Panc1 (cell line): ENCODE data around the gene LYZ. TPM values are rescaled to one million over a fixed set of nuclear protein-coding genes. Genes with fewer than 3 reads are reported as not detected.
"Not testable (repeated sequence)": the region's sequence is repeated elsewhere in the genome, so short reads cannot be mapped to it uniquely, and the experiment has no call there.

ENCODE experiments used
- ATAC-seq: fragments of 200-7000 bp; cut with Tn5 transposase; 2 replicates; pipeline ENCODE4 v1.9.1; 2020; ENCODE audit warnings: mild to moderate bottlenecking, moderate library complexity
- BruUV-seq: library from RNA; stranded (reverse); fragments of 400-500 nt; replicated peaks from 2 replicates; lab custom pipeline; 2021; lab: Mats Ljungman, UMichigan
- CTCF ChIA-PET: fragments of 300-600 bp; sonication (Branson Sonifier 250); formaldehyde crosslinking; loops from one replicate; lab custom pipeline; 2022; ENCODE audit warnings: antibody characterized with exemption; lab: Charles Lee
- POLR2A ChIA-PET: fragments of 300-600 bp; sonication (Branson Sonifier 250); formaldehyde crosslinking; loops from one replicate; lab custom pipeline; 2022; ENCODE audit warnings: antibody characterized with exemption; lab: Charles Lee
- DNase-seq: peaks from one replicate; pipeline ENCODE4 v3.0.0-alpha.2; 2010; ENCODE audit warnings: low read depth, low spot score
- H3K27ac ChIP-seq: 2 replicates; pipeline ENCODE4 v1.5.1; 2011; ENCODE audit warnings: mild to moderate bottlenecking, low read length, inconsistent platforms
- H3K27me3 ChIP-seq: fragments of 200-500 bp; sonication (Bioruptor generic); 2 replicates; pipeline ENCODE4 v1.6.0; 2014; ENCODE audit warnings: low read length, inconsistent platforms; ENCODE audit not compliant: control insufficient read depth, insufficient read depth
- H3K36me3 ChIP-seq: fragments of 200-500 bp; sonication (Bioruptor generic); 2 replicates; pipeline ENCODE4 v1.5.1; 2014; ENCODE audit warnings: inconsistent platforms, mild to moderate bottlenecking, low read length, moderate library complexity; ENCODE audit not compliant: control insufficient read depth, insufficient read depth
- H3K4me1 ChIP-seq: 2 replicates; pipeline ENCODE4 v1.5.1; 2011; ENCODE audit warnings: inconsistent platforms, mild to moderate bottlenecking, low read length, moderate library complexity; ENCODE audit not compliant: control insufficient read depth, insufficient read depth
- H3K4me3 ChIP-seq, 2 experiments: 2 replicates each; pipeline ENCODE4 v1.5.1; 2011 to 2012; ENCODE audit warnings: low read depth in 2 of 2, low read length in 2 of 2, mild to moderate bottlenecking in 2 of 2, inconsistent platforms in 1 of 2, moderate library complexity in 1 of 2
- H3K9me3 ChIP-seq: fragments of 200-500 bp; sonication (Bioruptor generic); 2 replicates; pipeline ENCODE4 v1.5.1; 2014; ENCODE audit warnings: low read depth, mild to moderate bottlenecking, inconsistent platforms, low read length, moderate library complexity; ENCODE audit not compliant: control insufficient read depth, insufficient read depth
- POLR2AphosphoS5 ChIP-seq: IDR thresholded peaks from 2 replicates; pipeline ENCODE4 v1.6.1; 2012; ENCODE audit warnings: mild to moderate bottlenecking, low read depth, low read length, moderate library complexity
- SIN3A ChIP-seq: IDR thresholded peaks from 2 replicates; pipeline ENCODE4 v1.6.1; 2012; ENCODE audit warnings: low read depth, mild to moderate bottlenecking, low read length, moderate library complexity, borderline replicate concordance; ENCODE audit not compliant: insufficient read depth
- TCF7L2 ChIP-seq: IDR thresholded peaks from 2 replicates; pipeline ENCODE4 v1.6.1; 2011; ENCODE audit warnings: mild to moderate bottlenecking, low read depth, low read length, inconsistent platforms
- in situ Hi-C: cut with HindIII; loops from 2 replicates; pipeline ENCODE4 v1.10.0; 2016; ENCODE audit warnings: low sequenced_read_pairs, low pct_unique_long_range_greater_than_20kb
- intact Hi-C: fragments of 100-400 bp; cut with micrococcal nuclease; formaldehyde crosslinking; loops from one replicate; pipeline ENCODE4 v1.10.0; 2022; ENCODE audit not compliant: unreplicated experiment
- total RNA-seq: library from RNA; stranded (reverse); gene quantifications from one replicate; pipeline ENCODE4 v1.2.1, GENCODE V29; 2021; ENCODE audit not compliant: unreplicated experiment
- TF ChIP-seq, protein P1 (sequence below), 2 experiments: IDR thresholded peaks; 2 replicates each; pipeline ENCODE4 v1.6.1; 2011 to 2012; ENCODE audit warnings: low read depth in 2 of 2, control low read depth in 1 of 2, low read length in 1 of 2, mild to moderate bottlenecking in 1 of 2, moderate library complexity in 1 of 2; ENCODE audit not compliant: insufficient read depth in 1 of 2
- TF ChIP-seq, protein P2 (sequence below): fragments of 450-650 bp; IDR thresholded peaks from 2 replicates; pipeline ENCODE4 v1.5.1; 2017; ENCODE audit warnings: mild to moderate bottlenecking

Gene LYZ
- total RNA-seq, 1 experiment from 2014 or later, result 1.1 TPM

DNA sequence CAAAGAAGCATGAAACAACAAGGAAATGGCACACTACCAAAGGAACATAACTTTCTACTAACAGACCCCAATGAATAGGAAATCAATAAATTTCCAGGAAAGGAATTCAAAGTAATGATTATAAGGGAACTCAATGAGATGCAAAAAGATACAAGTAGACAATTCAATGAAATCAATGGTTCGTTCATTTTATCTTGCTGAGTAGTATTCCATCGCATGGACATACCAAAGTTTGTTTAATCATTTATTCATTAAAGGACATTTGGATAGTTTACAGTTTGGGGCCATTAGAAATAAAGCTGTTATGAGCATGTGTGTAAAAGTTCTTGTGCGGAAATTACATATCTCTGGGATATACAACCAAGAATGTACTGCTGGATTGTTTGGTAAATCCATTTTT lies 35.0 kb upstream of the LYZ start:
- in situ Hi-C loops, result no loop called here
- intact Hi-C loops, result no loop called here
- Histone ChIP-seq H3K4me1 (no peaks in the 10 kb centered on the region), H3K4me3 (no peak overlapping the region), H3K27ac (no peak overlapping the region), H3K27me3 (no peaks in the 10 kb centered on the region), H3K36me3 (no peaks in the 10 kb centered on the region), H3K9me3 (no peaks in the 10 kb centered on the region)
- no peak for TF ChIP-seq TCF7L2
- TF ChIP-seq, protein P1, sequence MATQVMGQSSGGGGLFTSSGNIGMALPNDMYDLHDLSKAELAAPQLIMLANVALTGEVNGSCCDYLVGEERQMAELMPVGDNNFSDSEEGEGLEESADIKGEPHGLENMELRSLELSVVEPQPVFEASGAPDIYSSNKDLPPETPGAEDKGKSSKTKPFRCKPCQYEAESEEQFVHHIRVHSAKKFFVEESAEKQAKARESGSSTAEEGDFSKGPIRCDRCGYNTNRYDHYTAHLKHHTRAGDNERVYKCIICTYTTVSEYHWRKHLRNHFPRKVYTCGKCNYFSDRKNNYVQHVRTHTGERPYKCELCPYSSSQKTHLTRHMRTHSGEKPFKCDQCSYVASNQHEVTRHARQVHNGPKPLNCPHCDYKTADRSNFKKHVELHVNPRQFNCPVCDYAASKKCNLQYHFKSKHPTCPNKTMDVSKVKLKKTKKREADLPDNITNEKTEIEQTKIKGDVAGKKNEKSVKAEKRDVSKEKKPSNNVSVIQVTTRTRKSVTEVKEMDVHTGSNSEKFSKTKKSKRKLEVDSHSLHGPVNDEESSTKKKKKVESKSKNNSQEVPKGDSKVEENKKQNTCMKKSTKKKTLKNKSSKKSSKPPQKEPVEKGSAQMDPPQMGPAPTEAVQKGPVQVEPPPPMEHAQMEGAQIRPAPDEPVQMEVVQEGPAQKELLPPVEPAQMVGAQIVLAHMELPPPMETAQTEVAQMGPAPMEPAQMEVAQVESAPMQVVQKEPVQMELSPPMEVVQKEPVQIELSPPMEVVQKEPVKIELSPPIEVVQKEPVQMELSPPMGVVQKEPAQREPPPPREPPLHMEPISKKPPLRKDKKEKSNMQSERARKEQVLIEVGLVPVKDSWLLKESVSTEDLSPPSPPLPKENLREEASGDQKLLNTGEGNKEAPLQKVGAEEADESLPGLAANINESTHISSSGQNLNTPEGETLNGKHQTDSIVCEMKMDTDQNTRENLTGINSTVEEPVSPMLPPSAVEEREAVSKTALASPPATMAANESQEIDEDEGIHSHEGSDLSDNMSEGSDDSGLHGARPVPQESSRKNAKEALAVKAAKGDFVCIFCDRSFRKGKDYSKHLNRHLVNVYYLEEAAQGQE (IDR thresholded peaks at IDR 0.05; ENCODE audit: insufficient read depth in 1 of 2, low read depth in 2 of 2, low read length in 1 of 2), result no peak
- no peak for TF ChIP-seq POLR2AphosphoS5
- TF ChIP-seq SIN3A, result no peak
- no TSS peak for BruUV-seq
- CTCF ChIA-PET, result no interaction called here
- no peak for DNase-seq
- POLR2A ChIA-PET, result no interaction called here
- ATAC-seq, result no peak

DNA sequence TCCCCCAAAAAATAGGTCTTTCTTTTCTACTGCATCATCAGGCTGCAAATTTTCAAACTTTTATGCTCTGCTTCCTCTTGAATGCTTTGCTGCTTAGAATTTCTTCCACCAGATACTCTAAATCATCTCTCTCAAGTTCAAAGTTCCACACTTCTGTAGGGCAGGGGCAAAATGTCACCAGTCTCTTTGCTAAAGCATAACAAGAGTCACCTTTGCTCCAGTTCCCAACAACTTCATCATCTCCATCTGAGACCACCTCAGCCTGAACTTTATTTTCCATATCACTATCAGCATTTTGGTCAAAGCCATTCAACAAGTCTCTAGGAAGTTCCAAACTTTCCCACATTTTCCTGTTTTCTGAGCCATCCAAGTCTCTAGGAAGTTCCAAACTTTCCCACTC lies 31.4 kb upstream of the LYZ start:
- intact Hi-C loops, in situ Hi-C loops, ATAC-seq, DNase-seq, H3K27ac ChIP-seq, H3K9me3 ChIP-seq, H3K27me3 ChIP-seq, H3K4me3 ChIP-seq, POLR2A ChIA-PET, H3K4me1 ChIP-seq, CTCF ChIA-PET, BruUV-seq, H3K36me3 ChIP-seq: not testable (repeated sequence)

DNA sequence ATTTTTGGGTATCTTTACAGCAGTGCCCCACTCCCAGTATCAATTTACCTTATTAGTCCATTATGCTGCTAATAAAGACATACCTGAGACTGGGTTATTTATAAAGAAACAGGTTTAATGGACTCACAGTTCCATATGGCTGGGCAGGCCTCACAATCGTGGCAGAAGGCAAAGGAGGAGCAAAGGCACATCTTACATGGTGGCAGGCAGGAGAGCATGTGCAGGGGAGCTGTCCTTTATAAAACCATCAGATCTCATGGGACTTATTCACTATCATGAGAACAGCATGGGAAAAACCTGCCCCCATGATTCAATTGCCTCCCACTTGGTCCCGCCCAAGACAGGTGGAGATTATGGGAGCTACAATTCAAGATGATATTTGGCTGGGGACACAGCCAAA lies 30.9 kb upstream of the LYZ start:
- H3K27ac ChIP-seq, intact Hi-C loops, BruUV-seq, ATAC-seq, H3K4me1 ChIP-seq, in situ Hi-C loops, H3K27me3 ChIP-seq, H3K4me3 ChIP-seq, POLR2A ChIA-PET, CTCF ChIA-PET, DNase-seq, H3K9me3 ChIP-seq, H3K36me3 ChIP-seq: not testable (repeated sequence)

DNA sequence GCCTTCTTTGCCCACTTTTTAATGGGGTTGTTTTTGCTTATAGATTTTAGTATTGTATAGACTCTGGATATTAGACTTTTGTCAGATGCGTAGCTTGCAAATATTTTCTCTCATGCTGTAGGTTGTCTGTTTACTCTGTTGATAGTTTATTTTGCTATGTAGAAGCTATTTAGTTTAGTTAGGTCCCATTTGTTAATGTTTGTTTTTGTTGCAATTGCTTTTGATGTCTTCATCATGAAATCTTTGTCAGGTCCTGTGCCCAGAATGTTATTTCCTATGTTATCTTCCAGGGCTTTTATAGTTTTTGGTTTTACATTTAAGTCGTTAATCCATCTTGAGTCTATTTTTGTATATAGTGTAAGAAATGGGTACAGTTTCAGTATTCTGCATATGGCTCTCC lies 30.0 kb upstream of the LYZ start:
- ATAC-seq, result no peak
- no peak for DNase-seq
- CTCF ChIA-PET, result no interaction called here
- Histone ChIP-seq H3K27ac (no peak overlapping the region), H3K4me3 (no peak overlapping the region), H3K27me3 (peaks cover 7% of the 10 kb centered on the region), H3K9me3 (no peaks in the 10 kb centered on the region), H3K36me3 (no peaks in the 10 kb centered on the region), H3K4me1 (no peaks in the 10 kb centered on the region)
- in situ Hi-C loops, result no loop called here
- POLR2A ChIA-PET, result no interaction called here
- TF ChIP-seq TCF7L2 (no peak), SIN3A (no peak), POLR2AphosphoS5 (no peak)
- TF ChIP-seq, protein P1 (IDR thresholded peaks at IDR 0.05; ENCODE audit: insufficient read depth in 1 of 2, low read depth in 2 of 2, low read length in 1 of 2), result no peak
- TF ChIP-seq, protein P2, sequence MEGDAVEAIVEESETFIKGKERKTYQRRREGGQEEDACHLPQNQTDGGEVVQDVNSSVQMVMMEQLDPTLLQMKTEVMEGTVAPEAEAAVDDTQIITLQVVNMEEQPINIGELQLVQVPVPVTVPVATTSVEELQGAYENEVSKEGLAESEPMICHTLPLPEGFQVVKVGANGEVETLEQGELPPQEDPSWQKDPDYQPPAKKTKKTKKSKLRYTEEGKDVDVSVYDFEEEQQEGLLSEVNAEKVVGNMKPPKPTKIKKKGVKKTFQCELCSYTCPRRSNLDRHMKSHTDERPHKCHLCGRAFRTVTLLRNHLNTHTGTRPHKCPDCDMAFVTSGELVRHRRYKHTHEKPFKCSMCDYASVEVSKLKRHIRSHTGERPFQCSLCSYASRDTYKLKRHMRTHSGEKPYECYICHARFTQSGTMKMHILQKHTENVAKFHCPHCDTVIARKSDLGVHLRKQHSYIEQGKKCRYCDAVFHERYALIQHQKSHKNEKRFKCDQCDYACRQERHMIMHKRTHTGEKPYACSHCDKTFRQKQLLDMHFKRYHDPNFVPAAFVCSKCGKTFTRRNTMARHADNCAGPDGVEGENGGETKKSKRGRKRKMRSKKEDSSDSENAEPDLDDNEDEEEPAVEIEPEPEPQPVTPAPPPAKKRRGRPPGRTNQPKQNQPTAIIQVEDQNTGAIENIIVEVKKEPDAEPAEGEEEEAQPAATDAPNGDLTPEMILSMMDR, result no peak
- no TSS peak for BruUV-seq
- intact Hi-C loops, result no loop called here
